ENCODE measurements around the gene MRPS24. TPM values are rescaled to one million over a fixed set of nuclear protein-coding genes. Genes with fewer than 3 reads are reported as not detected.
"Not testable (repeated sequence)": the region's sequence is repeated elsewhere in the genome, so short reads cannot be mapped to it uniquely, and the experiment has no call there.

The MRPS24 gene
- polyA plus RNA-seq, 1 donor (not counting 4 experiments of a cell fraction or from before 2014, with no cell fraction given): 104 TPM

DNA sequence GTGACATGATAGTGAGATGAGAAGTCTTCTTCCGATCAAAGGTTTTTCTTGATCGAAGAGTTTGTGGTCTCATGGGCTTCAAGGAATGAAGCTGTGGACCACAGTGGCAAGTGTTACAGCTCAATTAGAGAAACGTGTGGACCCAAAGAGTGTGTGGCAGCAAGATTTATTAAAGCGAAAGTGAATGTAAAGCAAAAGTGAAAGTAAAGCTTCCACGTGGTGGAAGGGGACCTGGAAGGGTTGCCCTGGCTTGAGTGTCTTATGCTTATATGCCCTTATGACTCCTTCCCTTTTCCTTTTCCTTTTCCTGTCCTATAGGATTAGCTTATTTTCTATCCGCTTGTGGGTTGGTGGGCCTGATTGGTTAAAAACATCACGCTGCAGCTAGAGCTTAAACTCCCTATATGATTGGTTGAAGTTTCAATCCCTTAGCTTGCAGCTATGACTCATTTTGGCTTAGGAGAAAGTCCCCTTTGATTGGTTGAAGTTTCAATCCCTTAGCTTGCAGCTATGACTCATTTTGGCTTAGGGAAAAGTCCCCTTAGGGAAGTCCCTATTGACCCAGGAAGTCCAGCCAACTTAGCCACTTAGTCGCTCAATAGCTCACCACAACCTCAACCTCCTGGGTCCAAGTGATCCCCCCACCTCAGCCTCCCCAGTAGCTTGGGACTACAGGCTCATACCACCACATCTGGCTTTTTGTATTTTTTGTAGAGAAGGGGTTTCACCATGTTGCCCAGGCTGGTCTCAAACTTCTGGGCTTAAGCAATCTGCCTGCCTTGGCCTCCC, 34.7 kb downstream of the MRPS24 start:
- no peak for DNase-seq (ENCODE audit: low read depth, low spot score)
- peak overlapping the region; percentile 61 for H3K4me2 ChIP-seq (ENCODE audit: control insufficient read depth, extremely low read depth, insufficient read depth, low read depth, low read length)
- no peak overlapping the region for H3K27ac ChIP-seq (ENCODE audit: control insufficient read depth, insufficient read depth, low read length)
- no peaks in the 10 kb centered on the region for H3K79me2 ChIP-seq (ENCODE audit: control insufficient read depth, insufficient read depth, low read length)
- TF ChIP-seq, protein P1, sequence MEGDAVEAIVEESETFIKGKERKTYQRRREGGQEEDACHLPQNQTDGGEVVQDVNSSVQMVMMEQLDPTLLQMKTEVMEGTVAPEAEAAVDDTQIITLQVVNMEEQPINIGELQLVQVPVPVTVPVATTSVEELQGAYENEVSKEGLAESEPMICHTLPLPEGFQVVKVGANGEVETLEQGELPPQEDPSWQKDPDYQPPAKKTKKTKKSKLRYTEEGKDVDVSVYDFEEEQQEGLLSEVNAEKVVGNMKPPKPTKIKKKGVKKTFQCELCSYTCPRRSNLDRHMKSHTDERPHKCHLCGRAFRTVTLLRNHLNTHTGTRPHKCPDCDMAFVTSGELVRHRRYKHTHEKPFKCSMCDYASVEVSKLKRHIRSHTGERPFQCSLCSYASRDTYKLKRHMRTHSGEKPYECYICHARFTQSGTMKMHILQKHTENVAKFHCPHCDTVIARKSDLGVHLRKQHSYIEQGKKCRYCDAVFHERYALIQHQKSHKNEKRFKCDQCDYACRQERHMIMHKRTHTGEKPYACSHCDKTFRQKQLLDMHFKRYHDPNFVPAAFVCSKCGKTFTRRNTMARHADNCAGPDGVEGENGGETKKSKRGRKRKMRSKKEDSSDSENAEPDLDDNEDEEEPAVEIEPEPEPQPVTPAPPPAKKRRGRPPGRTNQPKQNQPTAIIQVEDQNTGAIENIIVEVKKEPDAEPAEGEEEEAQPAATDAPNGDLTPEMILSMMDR (optimal IDR thresholded peaks at IDR 0.05 in 1 of 3, IDR thresholded peaks at IDR 0.05 in 1 of 3, conservative IDR thresholded peaks at IDR 0.05 in 1 of 3; ENCODE audit: extremely low read depth in 1 of 3, insufficient read depth in 2 of 3, low read length in 3 of 3): no peak
- TF ChIP-seq EZH2 (IDR thresholded peaks at IDR 0.05; ENCODE audit: low read length): no peak
- no peak overlapping the region for H3K4me3 ChIP-seq (ENCODE audit: control insufficient read depth in 2 of 3, extremely low read depth in 1 of 3, insufficient read depth in 2 of 3, low read depth in 1 of 3, low read length in 3 of 3)
- H3K9me1 ChIP-seq (ENCODE audit: control insufficient read depth, extremely low read depth, insufficient read depth, low read length): no peaks in the 10 kb centered on the region
- peak overlapping the region; percentile 44 for H2AFZ ChIP-seq (ENCODE audit: control insufficient read depth, low read length)
- no peaks in the 10 kb centered on the region for H3K36me3 ChIP-seq (ENCODE audit: control insufficient read depth in 2 of 2, extremely low read depth in 1 of 2, insufficient read depth in 2 of 2, low read length in 2 of 2)
- peaks cover 3% of the 10 kb centered on the region for H3K4me1 ChIP-seq (ENCODE audit: control insufficient read depth, extremely low read depth, insufficient read depth, low read length)
- no peaks in the 10 kb centered on the region for H4K20me1 ChIP-seq (ENCODE audit: control insufficient read depth, extremely low read depth, insufficient read depth, low read length)
- dilution Hi-C loops (cut with MboI; ENCODE audit: extremely low pct_ligation_motif_present, low sequenced_read_pairs): no loop called here
- H3K27me3 ChIP-seq (ENCODE audit: control insufficient read depth, extremely low read depth, insufficient read depth, low read length): no peaks in the 10 kb centered on the region
- H3K9me3 ChIP-seq (ENCODE audit: control insufficient read depth, low read depth, low read length): peaks cover 3% of the 10 kb centered on the region
- FAIRE-seq: no peak
- no peak overlapping the region for H3K9ac ChIP-seq (ENCODE audit: control insufficient read depth, extremely low read depth, insufficient read depth, low read length)

DNA sequence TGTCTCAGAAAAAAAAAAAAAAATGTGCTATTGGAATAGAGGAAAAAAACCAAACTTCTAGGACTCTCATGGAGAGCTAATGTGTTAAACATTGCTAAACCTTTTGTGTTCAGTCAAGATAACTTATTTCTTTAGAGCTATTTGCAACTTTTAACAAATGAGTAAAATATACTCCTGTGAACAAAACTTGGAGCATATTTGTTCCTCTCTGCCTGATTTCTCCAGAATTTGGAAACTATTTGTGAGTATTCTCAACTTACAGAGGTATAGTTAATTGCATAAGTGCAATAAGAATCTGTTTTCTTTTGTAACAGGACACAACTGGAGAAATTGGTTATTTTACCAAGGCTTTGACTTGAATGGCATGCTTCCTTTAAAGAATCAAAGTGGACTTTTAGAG, 38.4 kb downstream of the MRPS24 start:
- H3K9me1 ChIP-seq (ENCODE audit: control insufficient read depth, extremely low read depth, insufficient read depth, low read length); FAIRE-seq; H2AFZ ChIP-seq (ENCODE audit: control insufficient read depth, low read length); dilution Hi-C loops (cut with MboI; ENCODE audit: extremely low pct_ligation_motif_present, low sequenced_read_pairs); H3K27ac ChIP-seq (ENCODE audit: control insufficient read depth, insufficient read depth, low read length); H3K79me2 ChIP-seq (ENCODE audit: control insufficient read depth, insufficient read depth, low read length); H3K9me3 ChIP-seq (ENCODE audit: control insufficient read depth, low read depth, low read length); H3K9ac ChIP-seq (ENCODE audit: control insufficient read depth, extremely low read depth, insufficient read depth, low read length); H4K20me1 ChIP-seq (ENCODE audit: control insufficient read depth, extremely low read depth, insufficient read depth, low read length); H3K36me3 ChIP-seq (ENCODE audit: control insufficient read depth in 2 of 2, extremely low read depth in 1 of 2, insufficient read depth in 2 of 2, low read length in 2 of 2); H3K4me2 ChIP-seq (ENCODE audit: control insufficient read depth, extremely low read depth, insufficient read depth, low read depth, low read length); DNase-seq (ENCODE audit: low read depth, low spot score); H3K4me1 ChIP-seq (ENCODE audit: control insufficient read depth, extremely low read depth, insufficient read depth, low read length); H3K4me3 ChIP-seq (ENCODE audit: control insufficient read depth in 2 of 3, extremely low read depth in 1 of 3, insufficient read depth in 2 of 3, low read depth in 1 of 3, low read length in 3 of 3): not testable (repeated sequence)
- peaks cover 12% of the 10 kb centered on the region for H3K27me3 ChIP-seq (ENCODE audit: control insufficient read depth, extremely low read depth, insufficient read depth, low read length)
